GM19455 (cell line): ENCODE data around the gene SBF1.

Experiments used
- ATAC-seq: cut with Tn5 transposase; IDR thresholded peaks from one replicate; pipeline ENCODE4 v1.9.1; 2021; ENCODE audit not compliant: unreplicated experiment

The SBF1 gene

DNA sequence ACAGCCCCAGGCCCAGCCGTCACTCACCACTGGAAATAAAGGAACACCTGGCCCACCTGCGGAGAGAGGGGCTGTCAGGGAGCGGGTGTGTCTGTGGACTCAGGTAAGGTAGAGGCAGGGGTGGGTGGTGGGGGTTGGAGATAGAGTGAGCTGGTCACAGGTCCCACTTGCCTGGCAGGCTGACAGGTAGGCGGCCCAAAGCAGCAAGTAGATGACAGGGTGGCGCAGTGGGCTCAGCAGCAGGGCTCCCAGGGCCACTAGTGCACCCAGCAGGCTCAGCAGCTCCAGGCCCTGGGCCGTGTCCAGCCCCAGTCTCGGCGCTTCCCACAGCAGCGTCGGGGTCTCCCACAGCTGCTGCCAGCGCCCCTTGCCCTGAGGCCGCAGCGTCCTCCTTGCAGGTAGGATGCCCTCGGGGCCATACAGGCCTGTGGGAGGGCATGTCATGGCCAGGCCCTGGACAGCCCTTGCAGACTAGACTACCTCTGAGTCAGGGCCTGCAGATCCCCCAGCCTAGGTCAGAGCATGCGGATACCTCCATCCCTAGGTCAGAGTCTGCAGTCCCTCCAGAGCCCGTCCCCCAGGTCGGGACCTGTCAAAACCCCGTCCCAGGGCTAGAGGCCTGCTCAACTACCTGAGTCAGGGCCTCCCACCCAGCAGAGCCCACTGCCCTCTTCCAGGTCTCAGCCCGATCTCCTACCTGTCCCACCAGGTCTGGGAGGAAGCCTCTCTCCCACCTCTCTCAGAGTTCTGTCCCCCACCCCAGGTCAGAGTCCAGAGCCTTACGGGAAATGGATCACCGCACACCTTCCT, 32.0 kb upstream of the SBF1 start:
- peak; percentile 18 for ATAC-seq

DNA sequence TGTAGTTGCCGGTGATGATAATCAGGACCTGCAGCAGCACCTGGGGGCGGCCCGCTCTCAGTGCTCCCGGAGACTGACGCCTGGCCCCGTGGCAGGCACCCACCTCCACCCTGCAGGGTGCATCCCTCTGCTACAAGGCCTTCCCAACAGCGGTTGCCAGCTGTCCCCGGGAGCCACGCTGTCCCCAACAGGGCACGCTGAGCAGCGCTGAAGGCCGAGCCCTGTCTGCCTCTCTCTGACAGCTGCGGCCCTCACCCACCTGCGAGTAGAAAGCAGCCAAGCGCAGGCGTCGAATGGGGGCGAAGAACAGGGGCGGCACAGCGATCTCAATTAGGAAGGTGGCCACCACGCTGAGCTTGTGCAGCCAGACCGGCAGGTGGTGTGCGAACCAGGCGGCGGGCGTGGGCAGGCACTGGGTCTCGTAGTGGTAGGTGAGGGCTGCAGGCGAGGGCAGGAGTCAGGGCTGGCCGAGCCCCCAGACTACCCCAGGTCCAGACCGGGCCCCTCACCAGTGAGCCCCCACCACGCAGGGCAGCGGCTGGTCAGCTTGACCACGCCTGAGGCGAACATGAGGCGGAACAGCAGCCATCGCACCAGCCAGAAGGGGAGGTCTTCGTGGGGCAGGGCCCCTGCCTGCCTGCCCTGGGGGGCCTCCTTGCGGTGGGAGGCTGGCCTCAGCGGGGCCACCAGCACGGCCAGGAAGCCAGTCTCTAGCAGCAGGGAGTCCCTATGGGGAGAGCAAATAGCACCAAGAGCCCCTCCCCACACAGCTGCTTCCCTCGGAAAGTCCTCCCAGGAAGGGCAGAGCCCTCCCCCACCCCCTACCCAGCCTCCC, 31.2 kb upstream of the SBF1 start:
- ATAC-seq, result no peak

DNA sequence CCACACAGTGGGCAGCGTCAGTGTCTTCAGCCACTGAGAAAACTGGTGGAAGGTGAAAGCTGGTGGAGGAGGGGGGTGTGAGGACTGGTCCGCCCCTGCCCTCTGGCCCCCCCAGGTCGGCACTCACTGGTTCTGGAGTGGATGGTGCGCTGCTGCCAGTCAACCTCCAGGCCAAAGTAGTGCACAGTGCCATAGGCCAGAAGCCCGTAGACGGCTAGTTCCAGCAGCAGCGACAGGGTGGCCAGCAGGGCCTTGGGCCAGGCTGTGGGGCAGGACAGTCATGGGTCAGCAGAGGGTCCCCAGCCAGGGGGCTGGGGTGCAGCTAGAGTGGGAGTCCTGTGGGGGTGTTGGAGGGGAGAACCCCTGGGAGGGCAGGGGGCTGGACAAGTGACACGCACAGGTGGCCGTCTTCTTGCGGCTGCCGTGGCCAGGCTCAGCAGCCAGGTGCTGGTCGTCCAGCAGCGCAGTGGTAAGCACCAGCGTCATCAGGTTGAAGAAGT, 30.5 kb upstream of the SBF1 start:
- no peak for ATAC-seq

DNA sequence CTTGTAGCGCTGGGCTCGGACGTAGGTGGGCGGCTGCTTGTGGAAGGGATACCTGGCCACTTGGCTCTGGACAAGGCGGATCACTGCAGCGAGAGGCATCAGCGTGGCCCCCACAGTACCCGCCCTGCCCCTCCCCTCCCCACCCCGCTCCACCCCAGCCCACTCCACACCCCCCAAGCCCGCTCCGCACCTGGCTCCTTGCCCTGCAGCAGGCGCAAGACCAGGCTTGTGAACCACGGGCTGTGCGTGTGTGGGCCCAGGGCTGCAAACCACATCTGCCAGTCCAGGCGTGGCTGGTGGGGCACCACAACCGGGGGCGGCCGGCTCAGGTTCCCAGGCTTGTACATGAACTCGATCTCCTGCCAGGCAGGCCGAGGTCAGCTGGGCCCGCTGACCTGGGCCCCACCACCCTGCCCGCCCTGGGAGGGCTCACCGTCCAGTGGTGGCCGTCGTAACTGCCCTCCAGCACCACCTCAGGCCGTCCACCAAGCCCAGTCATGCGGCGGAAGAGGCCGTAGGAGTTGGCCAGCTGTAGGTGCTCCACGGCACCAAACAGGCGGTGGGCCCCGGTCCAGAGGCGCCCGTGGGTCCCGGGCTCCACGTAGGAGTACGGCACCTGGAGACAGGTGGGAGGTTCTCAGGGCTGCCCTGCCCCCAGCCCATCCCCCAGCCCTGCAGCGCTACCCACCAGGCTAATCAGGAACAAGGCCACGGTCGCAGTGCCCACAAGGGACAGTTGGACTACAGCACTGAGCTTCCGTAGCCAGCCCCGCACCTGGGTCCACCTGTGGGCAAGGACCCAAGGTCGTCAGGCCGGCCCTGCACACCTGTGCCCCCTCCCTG, 29.8 kb upstream of the SBF1 start:
- no peak for ATAC-seq

DNA sequence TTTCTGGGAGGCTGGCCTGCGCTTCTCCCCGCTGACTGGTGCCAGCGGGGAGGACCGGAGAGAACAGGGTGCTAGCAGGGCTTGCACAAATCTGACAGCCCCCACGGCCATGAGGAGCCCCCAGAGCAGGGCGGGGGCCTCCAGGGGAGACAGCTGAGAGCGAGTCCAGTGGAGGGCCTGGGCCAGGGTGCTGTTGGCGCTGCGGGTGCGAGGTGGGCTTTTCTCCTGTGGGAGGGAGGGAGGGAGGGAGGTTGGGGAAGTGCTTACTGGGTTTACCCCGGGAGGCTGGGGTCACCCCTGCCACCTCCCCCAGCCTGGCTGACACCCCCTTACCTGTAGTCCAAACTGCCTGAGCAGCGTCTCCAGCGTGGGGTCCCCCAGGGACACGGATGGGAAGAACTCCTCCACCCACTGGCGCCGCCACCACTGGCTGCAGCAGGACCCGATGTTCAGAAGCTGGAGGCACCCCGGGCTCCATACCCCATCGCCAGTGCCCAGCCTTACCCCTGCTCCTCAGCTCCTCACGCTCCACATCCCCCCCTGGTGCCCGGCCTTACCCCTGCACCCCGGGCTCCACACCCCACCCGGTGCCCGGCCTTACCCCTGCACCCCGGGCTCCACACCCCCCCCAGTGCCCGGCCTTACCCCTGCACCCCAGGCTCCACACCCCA, 28.8 kb upstream of the SBF1 start:
- ATAC-seq, result no peak

DNA sequence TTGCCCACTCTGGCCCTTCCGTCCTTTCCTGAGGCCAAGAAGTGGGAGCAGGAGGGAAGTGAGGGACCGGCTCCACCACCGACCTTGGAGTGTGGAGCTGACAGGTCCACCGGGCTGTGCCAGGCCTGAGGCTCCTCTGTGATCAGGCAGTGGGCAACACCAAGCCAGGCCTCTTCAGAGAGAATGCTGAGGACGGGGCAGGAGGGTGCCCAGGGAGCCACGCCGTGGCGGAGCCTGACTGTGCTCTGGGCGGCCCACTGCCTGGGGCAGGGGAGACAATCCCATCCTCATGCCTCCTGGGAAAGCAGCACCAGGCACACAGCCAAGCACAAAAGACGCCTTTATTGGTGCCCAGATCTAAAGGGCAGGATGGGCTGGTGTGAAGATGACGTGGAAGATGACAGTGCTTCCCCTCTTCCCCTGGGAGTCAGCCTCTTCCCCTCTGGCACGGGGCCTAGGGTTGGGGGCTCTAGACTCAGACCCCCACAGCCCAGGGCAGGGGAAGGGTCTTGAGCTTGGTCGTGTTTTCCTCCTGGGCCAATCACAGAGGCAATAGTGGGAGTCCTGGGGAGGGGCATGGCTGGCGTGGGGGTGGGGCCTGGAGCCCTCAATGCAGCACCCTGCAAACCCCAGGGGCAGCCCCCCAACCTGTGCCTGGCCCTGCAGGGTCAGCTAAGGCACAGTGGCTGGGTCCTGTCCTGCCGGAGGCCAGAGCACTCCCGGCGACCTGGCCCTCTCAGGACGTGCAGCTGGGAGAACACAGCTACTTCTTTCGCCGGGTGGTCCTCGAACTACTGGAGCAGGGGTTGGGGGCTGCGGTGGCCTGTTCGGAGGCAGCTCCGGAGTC, 28.0 kb upstream of the SBF1 start:
- ATAC-seq, result no peak

DNA sequence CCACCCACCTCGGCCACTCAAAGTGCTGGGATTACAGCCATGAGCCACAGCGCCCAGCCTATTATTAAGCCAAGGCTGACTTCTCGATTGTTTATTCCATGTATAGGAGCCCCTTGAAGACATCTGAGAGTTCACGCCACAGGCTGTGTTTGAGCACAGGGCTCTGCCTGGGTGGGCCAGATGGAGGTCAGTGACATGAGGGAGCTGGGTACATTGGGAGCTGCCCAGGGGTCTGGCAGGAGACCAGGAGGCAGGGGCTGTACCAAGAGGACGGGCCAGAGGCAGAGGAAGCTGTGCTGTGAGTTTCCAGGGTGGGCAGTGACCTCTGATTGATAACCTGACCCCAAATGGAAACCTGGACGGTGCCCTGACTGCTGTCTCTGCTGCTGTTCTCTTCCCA, 27.3 kb upstream of the SBF1 start:
- ATAC-seq, result no peak

DNA sequence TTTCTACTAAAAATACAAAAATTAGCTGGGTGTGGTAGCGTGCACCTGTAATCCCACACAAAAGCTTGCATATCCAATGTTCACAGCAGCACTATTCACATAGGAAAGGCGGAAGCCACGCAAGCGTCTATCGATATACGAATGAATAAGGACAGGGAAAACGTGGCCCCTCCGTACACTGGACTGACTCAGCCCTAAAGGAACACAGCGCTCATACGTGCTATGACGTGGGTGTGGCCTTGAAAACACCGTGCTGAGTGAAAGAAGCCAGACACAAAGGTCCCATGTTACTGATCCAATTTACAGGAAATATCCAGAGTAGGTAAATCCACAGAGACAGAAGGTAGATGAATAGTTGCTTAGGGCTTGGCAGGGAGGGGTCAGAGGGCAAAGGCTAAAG, 25.6 kb upstream of the SBF1 start:
- ATAC-seq, result no peak

DNA sequence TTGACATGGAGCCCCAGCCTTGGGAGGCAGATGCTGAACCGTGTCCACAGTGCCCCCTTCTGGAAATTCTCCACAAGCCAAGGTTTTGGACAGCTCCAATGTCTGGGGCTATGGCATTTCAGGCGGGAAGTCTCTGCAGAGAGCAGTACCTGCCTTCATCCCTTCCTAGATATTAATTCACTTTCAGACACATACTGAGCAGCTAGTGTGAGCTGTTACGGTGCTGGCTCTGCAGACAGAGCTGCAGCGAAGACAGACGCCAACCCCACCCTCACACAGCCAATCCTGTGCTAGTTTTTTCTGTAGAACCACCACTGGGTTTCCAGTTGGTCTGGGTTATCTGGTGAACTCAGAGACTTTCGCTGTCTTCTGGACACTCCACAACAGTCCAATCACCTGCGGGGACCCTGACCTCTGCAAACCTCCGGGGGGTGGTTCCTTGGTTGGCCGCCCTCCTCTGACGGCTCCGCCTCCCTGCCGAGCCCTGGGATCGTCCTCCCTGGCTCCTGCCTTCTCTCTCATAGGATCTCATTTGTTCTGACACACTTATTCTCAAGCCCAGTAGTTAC, 23.6 kb upstream of the SBF1 start:
- ATAC-seq, result no peak

DNA sequence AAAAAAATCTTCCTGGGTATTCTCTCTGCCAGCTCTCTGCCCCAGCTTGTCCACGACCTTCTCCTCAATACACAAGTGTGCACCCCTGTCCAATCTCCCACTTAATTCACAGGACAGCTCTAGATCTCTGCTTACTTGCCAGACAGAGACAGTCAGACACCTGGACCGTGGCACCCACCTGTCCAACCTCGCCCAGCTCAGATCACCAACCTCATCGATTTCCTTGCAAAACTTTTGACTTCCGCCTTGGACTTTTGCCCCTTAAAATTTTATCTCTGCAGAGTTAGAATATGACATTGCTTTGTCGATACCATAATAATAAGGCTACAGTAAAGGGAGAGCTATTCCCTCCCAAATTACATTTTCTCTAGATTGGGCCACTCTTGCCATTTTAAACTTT, 22.3 kb upstream of the SBF1 start:
- no peak for ATAC-seq

DNA sequence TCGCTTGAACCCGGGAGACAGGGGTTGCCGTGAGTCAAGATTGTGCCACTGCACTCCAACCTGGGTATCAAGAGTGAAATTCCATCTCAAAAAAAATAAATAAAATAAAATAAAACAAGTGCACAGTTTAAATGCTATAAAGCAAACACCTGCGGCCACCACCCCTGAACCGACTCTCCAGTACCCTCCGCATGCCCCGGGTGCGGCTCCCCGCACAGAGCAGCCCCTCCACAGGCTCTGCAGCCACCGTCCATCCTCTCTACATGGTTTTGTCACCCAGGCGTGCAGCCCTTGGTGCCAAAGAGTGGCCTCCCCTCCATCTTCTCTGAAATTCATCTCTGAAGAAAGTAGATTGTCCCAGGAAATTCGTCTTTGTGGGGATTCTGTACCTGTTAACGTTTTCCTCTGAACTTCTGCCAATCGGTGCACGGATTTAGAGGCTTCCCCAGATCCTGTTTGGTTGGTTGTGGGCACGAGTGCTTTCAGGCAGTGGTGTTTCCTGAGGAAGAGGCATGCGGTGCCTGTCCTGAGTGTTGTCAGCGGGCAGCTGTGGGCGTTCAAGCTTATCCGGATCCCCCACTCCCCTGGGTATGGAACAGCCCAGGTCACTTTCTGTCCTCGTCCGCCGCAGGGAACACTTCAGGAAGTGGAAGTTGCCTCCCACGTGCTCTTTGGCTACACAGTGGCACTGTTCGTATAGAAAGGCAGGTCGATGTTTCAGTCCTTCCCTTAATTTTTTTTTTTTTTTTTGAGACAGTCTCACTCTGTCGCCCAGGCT, 15.9 kb upstream of the SBF1 start:
- no peak for ATAC-seq

DNA sequence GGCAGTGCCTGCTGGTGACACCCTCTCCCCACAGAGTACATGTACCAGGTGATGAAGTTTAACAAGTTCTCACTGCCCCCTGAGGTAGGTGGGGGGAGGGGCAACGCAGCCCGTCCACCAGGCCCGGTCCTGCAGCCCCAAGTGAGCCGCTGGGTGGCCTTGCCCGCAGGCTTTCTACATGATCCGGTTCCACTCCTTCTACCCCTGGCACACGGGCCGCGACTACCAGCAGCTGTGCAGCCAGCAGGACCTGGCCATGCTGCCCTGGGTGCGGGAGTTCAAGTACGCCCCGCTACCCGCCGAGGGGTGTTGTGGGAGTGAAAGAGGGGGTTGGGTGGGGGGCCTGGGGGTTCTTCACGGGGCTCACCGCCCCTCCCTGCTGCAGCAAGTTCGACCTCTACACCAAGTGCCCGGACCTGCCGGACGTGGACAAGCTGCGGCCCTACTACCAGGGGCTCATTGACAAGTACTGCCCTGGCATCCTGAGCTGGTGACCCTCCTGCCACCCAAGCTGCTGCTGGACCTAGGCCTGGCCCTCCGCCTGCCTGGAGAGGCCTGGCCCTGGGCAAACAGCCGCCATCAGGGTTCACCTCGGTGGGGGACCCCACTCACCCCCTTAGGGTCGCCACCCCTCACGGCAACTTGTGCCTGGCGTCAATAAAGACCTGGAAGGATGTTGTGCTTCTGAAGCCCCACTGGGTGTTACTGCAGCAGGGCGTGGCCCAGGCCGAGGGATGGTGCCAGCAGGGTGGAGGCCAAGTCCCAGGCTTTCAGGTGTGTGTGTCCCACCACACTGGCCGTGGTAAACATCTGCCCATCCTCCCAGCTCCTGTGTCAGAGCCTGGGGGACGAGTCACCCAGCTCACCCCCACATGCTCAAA, 14.8 kb upstream of the SBF1 start:
- ATAC-seq, result no peak

DNA sequence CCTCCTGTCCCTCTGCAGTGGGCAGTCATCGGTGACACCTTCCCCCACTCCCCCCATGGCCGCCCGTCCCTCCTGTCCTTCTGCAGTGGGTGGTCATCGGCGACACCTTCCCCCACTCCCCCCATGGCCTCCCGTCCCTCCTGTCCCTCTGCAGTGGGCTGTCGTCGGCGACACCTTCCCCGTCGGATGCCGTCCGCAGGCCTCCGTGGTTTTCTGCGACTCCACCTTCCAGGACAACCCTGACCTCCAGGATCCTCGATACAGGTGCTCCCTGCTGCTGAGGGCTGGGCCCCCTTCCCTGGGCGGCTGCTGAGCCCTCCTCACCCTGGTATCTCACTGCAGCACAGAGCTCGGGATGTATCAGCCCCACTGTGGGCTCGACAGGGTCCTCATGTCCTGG, 14.1 kb upstream of the SBF1 start:
- ATAC-seq, result no peak

DNA sequence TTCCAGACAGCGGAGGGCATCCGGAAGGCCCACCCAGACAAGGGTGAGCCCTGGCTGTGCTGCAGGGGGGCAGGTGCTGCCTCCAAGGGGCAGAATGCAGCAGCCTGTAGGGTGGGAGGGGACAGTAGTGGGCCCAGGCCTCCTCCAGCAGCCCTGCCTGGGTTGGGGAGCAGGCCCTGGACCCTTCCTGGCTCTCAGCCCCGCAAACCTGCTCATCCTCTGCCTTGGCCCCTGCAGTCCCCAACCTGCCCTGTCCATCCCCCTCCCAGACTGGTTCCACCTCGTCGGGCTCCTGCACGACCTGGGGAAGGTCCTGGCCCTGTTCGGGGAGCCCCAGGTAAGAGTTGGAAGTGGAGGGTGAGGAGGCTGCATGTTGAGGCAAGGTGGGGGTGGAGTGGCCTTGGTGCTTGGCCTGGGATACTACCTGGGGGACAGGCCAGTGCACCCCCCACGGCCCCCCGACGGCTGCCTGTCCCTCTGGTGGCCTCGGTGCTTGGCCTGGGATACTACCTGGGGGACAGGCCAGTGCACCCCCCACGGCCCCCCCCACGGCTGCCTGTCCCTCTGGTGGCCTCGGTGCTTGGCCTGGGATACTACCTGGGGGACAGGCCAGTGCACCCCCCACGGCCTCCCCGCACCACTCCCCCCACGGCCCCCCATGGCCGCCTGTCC, 13.3 kb upstream of the SBF1 start:
- ATAC-seq, result no peak

DNA sequence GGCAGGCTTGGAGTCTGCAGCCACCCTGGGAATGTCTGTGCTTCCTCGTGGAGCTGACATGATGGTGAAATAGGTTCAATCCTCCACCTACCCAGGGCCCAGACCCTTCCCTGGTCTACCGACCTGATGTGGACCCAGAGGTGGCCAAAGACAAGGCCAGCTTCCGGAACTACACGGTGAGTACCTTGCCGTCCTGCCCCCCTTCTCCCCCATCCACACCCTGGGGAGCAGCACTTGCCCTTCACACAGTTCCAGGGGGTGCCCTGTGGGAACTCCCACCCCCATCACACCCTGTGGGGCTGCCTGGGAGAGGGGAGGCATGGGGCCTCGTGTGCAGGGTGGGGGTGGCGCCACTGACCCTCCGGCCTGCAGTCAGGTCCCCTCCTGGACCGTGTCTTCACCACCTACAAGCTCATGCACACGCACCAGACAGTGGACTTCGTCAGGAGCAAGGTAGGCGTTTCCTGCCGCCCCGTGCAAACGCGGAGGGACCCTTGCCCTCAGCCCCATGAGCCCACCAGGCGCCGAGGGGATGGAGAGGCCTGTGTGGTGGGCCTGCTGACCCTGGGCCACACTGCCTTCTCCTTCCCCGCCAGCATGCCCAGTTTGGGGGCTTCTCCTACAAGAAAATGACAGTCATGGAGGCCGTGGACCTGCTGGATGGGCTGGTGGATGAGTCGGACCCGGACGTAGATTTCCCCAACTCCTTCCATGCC, 12.6 kb upstream of the SBF1 start:
- ATAC-seq, result no peak

DNA sequence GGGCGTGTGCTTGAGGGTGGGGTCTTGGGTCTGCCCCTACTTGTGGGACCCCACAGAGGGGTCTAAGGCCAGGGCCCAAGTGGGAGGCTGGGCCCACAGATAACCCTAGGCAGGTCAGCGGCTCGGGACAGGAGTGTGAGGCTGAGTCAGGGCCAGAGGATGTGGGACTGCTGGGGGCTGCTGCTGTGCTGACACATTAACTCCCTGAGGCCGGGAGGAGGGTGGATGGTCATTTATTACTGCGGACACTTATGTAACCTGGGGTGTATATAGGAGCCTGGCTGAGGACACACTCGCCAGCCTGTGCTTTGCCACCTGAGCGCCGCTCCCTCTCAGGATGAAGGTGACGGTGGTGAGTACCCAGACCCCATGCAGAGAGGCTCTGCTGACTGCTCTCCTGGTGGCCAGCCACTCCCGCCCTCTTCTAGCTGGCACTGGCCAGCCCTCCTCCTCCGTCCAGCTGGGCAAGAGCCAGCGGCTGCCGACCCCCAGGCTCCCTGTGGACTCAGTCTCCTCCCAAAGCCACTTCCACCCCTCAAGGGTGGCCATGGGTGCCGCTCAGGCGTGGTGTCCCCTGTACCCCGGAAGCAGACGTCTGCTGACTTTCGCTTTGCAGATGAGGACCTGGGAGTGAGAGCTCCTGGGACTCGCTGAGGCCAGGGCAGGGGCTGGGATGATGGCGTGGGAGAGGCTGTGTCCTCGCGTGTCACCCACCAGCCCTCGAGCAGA, 11.9 kb upstream of the SBF1 start, which contains the start of gene MIOX:
Gene MIOX, plus strand, starts transcription at position 299 of the 729 bp plus-strand sequence. Its CDS starts 39 bp downstream, at position 338.
- ATAC-seq, result no peak
